WTC11 (cell line): ENCODE measurements around the gene HSFX3.
"Not testable (repeated sequence)": the region's sequence is repeated elsewhere in the genome, so short reads cannot be mapped to it uniquely, and the experiment has no call there.

Experiments used
- CBFB ChIP-seq: sonication (generic); formaldehyde crosslinking; IDR thresholded peaks from 2 replicates; pipeline ENCODE4 v1.8.1; 2022; ENCODE audit warnings: mild to moderate bottlenecking, low read depth, missing genetic modification reagents
- CTCF ChIP-seq: fragments of 200-600 bp; IDR thresholded peaks from 2 replicates; pipeline ENCODE4 v1.8.0; 2022; ENCODE audit warnings: antibody characterized with exemption
- ZNF121 ChIP-seq: sonication (generic); formaldehyde crosslinking; IDR thresholded peaks from 2 replicates; pipeline ENCODE4 v1.8.0; 2023; ENCODE audit warnings: missing genetic modification reagents

GRCh38 chrX:149551245-149551938 is 1.7 kb upstream of the HSFX3 start:
- TF ChIP-seq CTCF; CBFB (CRISPR knock-in tag); ZNF121 (CRISPR knock-in tag): not testable (repeated sequence)
